PC-3 (cell line): Measurements from ENCODE around the gene PLPP3.

Experiments
- CTCF ChIP-seq: fragments of 300-600 bp; sonication (generic); conservative IDR thresholded peaks from 2 replicates; pipeline ENCODE4 v1.5.1; 2017; ENCODE audit warnings: antibody characterized with exemption, low read depth, mild to moderate bottlenecking, low read length
- EZH2 ChIP-seq: fragments of 300-600 bp; sonication (generic); IDR thresholded peaks from one replicate; pipeline ENCODE4 v1.6.1; 2017; ENCODE audit warnings: antibody characterized with exemption, mild to moderate bottlenecking, low read length; ENCODE audit not compliant: unreplicated experiment
- EZH2phosphoT487 ChIP-seq: fragments of 300-600 bp; sonication (generic); IDR thresholded peaks from 2 replicates; pipeline ENCODE4 v1.6.1; 2018; ENCODE audit warnings: mild to moderate bottlenecking, antibody characterized with exemption, low read length, borderline replicate concordance

- TF ChIP-seq CTCF (peak; percentile 69), EZH2 (no peak), EZH2phosphoT487 (no peak)
Measured at GRCh38 chr1:56576880-56577405, 2.4 kb downstream of the PLPP3 start.
